ENCODE results near the gene DNAJC13.
A peak's percentile ranks its signal among the peaks of the same experiment; 100 is the strongest.
"Not testable (repeated sequence)": the region's sequence is repeated elsewhere in the genome, so short reads cannot be mapped to it uniquely, and the experiment has no call there.

Gene DNAJC13, protein sequence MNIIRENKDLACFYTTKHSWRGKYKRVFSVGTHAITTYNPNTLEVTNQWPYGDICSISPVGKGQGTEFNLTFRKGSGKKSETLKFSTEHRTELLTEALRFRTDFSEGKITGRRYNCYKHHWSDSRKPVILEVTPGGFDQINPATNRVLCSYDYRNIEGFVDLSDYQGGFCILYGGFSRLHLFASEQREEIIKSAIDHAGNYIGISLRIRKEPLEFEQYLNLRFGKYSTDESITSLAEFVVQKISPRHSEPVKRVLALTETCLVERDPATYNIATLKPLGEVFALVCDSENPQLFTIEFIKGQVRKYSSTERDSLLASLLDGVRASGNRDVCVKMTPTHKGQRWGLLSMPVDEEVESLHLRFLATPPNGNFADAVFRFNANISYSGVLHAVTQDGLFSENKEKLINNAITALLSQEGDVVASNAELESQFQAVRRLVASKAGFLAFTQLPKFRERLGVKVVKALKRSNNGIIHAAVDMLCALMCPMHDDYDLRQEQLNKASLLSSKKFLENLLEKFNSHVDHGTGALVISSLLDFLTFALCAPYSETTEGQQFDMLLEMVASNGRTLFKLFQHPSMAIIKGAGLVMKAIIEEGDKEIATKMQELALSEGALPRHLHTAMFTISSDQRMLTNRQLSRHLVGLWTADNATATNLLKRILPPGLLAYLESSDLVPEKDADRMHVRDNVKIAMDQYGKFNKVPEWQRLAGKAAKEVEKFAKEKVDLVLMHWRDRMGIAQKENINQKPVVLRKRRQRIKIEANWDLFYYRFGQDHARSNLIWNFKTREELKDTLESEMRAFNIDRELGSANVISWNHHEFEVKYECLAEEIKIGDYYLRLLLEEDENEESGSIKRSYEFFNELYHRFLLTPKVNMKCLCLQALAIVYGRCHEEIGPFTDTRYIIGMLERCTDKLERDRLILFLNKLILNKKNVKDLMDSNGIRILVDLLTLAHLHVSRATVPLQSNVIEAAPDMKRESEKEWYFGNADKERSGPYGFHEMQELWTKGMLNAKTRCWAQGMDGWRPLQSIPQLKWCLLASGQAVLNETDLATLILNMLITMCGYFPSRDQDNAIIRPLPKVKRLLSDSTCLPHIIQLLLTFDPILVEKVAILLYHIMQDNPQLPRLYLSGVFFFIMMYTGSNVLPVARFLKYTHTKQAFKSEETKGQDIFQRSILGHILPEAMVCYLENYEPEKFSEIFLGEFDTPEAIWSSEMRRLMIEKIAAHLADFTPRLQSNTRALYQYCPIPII (N-terminal part only)

DNA sequence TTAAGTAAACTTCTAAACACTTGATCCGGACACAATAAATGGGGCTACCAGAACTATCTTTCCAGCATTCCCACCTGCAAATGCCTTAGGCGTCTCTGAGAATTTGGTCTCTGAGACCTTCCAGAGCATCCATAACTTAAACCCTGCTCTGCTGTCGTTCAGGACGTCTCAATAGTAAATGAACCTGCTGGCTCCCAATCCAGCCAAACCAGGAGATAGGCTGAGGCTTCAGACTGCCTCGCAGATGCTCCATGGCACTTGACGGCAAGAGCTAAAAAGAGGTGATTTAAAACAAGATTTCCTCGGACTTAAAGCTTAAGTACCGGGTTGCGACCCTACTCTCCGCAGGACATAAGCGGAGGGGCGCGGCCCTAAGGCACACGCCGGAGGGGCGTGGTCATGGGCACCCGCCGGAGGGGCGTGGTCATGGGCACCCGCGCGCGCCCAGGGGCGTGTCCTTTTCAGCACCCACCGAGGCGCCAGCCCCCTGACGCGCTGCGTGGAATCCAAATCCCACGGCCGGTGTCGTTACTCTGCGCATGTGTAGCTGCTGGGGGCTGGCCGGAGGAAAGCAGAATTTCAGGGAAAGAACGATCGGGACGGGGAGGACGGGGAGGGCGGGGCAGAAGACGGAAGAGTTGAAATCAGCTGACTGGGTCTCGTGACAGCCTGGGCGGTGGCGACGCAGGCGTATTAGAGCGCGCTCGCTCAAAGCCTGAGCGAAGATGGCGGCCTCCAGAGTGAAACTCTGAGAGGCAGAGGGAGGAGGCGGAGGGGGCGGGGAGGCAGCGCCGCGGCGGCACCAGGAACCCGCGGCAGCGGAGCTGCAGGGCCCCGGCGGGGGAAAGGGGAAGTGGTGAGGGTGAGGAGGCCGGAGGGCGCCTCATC is at the start of gene DNAJC13:
DNAJC13 (plus strand) TSS at position 696 of the 888 bp plus-strand sequence. CDS start 17,049 bp downstream, outside the sequence.
- DNase-seq = peak; percentile 90

DNA sequence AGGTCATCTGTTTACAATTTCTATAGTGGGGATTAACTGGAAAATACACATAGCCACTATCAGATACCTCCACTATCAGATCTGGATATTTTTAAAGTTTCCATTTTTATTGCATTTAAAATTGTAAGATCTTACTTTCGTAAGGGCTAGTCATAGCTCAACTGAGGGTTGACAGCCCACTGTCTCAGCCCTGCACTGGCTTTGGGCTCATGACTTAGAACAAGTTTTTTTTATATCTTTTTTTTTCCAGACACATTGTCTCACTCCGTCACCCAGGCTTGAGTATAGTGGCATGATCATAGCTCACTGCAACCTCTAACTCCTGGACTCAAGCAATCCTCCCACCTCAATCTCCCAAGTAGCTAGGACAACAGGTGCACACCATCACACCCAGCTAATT is 48.8 kb upstream of the DNAJC13 start:
- DNase-seq = no peak

DNA sequence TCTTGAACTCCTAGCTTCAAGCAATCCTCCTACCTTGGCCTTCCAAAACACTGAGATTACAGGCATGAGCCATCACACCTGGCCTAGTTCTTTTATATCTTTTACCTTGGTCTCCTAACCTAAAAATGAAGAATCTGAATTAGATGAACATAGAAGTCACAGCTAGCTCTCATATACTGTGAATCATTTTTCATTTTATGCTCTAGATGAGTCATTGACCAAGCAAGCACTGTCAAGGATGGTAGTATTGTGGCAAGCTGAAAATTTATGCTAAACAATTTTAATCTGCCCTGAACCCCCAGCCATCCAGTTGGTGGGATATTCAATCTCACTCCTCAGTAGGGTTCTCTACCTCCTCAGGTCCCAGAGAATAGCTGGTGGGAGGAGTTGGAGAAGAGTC is 48.3 kb upstream of the DNAJC13 start:
- no peak for DNase-seq

DNA sequence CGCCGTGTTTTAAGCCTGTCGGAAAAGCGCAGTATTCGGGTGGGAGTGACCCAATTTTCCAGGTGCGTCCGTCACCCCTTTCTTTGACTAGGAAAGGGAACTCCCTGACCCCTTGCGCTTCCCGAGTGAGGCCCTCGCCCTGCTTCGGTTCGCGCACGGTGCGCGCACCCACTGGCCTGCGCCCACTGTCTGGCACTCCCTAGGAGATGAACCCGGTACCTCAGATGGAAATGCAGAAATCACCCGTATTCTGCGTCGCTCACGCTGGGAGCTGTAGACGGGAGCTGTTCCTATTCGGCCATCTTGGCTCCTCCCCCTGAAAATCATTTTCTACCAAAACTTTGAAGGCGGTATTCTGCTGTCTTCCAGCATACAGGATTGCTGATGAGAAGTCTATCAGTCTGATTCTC is 40.4 kb upstream of the DNAJC13 start:
- DNase-seq = not testable (repeated sequence)

- no peak for DNase-seq
Observed at GRCh38 chr3:132378048-132378762, 39.1 kb upstream of the DNAJC13 start.

DNA sequence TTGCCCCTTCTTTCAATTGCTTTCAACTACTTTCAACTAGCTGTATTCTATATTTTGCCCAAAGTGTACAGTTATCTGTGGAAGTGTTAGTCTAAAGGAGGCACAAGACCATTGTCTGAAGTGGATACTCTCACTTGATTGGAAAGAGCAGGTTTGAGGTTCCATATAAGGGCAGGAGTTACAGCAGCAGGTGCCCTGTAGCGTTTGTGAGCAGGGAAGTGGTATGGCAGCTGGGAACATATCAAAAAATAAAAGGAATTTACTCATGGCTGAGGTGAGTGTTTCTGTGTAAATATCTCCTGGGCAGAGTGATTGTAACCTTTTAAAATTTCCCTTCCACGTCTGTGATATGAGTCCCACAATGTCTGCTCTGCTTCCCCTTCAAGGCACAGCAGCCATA is 38.5 kb upstream of the DNAJC13 start:
- no peak for DNase-seq

- no peak for DNase-seq
Observed at GRCh38 chr3:132380920-132381319, 36.4 kb upstream of the DNAJC13 start.

GRCh38 chr3:132381348-132381944 is 35.9 kb upstream of the DNAJC13 start:
- DNase-seq = no peak

- DNase-seq = no peak
Observed at GRCh38 chr3:132382267-132382666, 35.0 kb upstream of the DNAJC13 start.

DNA sequence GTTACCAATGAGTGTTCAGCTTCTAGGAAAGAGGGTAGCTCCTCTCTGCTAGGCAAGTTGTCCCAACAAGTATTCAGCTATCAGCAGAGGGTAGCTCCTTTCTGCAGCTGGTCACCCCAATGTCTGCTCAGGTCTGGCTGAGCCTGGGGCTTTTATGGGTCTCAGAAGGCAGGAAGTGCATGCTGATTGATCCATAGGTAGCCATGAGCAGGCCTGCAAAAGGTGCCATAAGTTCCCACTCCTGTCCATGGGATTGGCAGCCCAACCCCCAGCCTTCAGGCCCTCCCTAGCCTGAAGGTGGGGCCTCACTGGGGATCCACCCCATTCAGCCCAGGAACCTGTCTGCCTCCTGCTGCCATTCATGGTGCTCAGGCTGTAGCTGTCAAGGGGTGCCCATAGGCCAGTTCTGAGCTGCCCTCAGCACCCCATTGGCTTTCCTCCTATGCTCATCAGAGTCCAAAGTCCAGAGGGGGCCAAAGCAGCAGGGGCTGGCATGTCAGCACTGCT is 34.6 kb upstream of the DNAJC13 start:
- no peak for DNase-seq

- no peak for DNase-seq
Observed at GRCh38 chr3:132386259-132386658, 31.0 kb upstream of the DNAJC13 start.

GRCh38 chr3:132392675-132393074 is 24.6 kb upstream of the DNAJC13 start:
- not testable (repeated sequence) for DNase-seq

DNA sequence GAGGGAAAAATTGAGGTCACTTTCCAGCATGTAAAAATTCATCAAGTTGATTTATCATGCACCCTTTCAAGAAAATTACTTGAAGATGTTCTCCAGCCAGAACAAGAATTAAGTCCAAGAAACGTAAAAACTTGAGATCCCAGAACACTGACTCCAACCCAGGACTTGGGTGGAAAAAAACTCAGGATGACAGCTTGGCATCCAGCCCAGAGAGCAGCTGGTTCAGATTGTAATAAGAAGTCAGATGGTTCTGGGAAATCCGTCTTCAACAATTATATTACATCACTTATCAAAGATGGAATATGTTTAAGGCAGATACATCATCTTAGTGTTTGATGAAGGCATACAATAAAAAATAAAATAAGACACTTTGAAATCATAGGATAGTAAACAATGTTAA is 23.0 kb upstream of the DNAJC13 start:
- DNase-seq = no peak

- no peak for DNase-seq
Observed at GRCh38 chr3:132395126-132395525, 22.2 kb upstream of the DNAJC13 start.

DNA sequence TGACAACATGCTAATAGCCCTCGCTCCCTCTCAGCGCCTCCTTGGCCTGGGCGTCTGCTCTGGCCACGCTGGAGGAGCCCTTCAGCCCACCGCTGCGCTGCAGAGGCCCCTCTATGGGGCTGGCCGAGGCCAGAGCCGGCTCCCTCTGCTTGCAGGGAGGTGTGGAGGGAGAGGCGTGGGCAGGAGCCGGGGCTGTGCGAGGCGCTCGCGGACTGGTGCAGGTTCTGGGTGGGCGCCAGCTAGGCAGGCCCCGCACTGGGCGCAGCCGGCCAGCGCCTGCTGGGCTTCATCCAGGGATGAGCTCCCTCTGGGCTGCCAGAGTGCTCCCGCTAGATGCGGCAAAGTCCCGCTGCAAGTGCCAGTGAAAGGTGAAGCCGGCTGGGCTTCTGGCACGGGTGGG is 21.0 kb upstream of the DNAJC13 start:
- DNase-seq = no peak

GRCh38 chr3:132396776-132397175 is 20.5 kb upstream of the DNAJC13 start:
- DNase-seq = not testable (repeated sequence)

DNA sequence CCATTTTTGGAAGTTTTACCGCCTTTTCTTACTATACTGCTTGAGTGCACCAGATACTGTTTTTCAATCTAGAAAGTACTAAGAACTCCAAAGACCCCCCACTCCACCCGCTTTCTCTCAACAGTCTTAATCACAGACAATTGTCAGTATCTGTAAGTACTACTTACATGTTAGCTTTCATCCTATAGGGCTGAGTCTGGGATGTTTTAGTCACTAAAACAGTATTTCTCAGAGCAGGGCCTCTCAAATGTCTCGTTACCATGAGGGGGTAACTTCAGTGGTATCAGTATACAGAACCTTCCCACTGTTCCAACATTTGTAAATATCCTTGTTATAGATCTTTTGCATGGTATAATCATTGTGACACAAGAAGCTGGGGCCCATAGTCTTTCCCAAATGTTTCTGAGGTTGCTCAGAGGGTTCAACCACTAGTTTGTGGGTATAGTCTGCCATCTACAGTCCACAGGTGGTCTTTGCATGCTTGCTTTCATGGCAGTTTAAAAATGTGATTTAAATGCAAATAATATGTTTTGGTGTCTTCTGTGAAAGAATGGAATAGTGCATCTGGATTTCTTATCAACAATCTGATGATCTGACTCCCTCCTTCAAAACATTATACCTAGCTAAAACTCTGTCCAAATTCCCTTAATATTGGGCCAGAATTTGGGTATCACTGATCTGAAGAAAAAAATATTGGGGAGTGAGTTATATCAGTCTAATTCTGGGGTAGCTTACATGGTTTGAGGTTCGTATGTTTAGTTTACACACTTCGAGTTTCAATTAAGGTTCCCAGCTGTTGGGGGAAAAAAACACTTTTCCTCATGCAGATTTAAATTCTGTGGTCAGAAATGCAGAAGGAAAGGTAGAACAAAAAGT is 18.0 kb upstream of the DNAJC13 start:
- DNase-seq = no peak

DNA sequence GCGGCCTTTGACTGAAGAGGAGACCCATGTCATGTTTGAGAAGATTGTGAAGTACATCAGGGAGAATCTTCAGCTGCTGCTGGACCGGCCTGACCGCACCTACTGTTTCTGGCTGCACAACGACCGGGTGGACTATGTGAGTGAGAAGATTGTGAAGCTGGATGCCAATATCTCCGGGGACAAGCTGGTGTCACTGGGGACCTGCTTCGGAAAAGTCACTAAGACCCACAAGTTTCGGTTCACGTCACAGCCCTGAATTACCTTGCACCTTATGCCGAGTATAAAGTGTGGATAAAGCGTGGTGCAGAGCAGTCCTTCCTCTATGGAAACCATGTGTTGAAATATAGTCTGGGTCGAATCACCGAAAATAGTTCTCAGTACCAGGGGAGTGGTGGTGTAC is 16.0 kb upstream of the DNAJC13 start:
- DNase-seq = no peak

GRCh38 chr3:132404276-132404675 is 13.0 kb upstream of the DNAJC13 start:
- DNase-seq = no peak

GRCh38 chr3:132405188-132405587 is 12.1 kb upstream of the DNAJC13 start:
- DNase-seq = no peak

Measured in stimulated activated CD4-positive, alpha-beta T cell treated with anti-CD3 and anti-CD28 coated beads, Interleukin-4, amount 100 ng/mL, for 1 hour (primary cell).